Occipital lobe (tissue), 2 donors: ENCODE measurements around the gene TRAFD1. TPM values are rescaled to one million over a fixed set of nuclear protein-coding genes. Genes with fewer than 3 reads are reported as not detected.

Experiments
- DNase-seq: peaks from one replicate; lab custom pipeline; 2025; lab: John Stamatoyannopoulos, UW
- total RNA-seq: library from RNA; depleted of rRNA; stranded (reverse); fragments of >200 nt; gene quantifications from one replicate; pipeline ENCODE4 v1.2.3, GENCODE V29; 2014

Gene TRAFD1
- total RNA-seq, 1 donor from 2014 or later = 46.5 TPM

GRCh38 chr12:112115259-112116045 lies 9.9 kb upstream of the TRAFD1 start:
- no peak for DNase-seq

DNA sequence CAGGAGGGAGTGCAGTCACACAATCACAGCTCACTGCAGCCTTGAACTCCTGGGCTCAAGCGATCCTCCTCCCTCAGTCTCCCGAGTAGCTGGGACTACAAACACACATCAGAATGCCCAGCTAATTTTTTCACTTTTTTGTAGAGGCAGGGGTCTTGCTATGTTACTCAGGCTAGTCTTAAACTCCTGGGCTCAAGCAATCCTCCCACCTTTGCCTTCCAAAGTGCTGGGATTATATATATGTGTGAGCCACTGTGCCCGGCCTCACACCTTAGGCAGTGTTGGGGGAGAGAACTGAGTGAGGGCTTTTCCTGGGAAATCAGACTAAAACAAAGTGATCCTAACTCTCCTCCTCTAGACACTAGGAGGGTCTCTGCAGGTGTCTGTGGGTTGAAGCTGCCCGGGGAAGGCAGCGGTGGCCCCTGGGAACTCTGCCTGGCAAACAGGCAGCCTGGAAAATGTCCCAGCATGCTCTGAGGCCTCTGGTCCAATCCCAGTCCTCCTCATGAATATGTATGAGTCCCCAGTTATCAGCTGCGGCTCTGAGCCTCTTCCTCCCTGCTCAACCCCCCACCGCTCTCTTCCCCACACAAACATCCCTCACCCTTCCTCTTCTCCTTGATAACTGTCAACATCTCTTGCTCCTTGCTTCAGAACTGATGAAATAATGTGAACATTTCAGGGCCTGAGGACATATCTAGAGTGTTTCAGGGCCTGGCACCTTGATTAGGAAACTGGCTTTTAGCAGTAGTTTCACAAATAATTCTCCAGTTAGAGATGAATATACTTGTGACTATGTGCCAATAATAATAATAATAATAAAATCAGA lies 8.9 kb upstream of the TRAFD1 start:
- DNase-seq = peak; percentile 54

GRCh38 chr12:112117685-112118084 lies 7.7 kb upstream of the TRAFD1 start:
- no peak for DNase-seq

DNA sequence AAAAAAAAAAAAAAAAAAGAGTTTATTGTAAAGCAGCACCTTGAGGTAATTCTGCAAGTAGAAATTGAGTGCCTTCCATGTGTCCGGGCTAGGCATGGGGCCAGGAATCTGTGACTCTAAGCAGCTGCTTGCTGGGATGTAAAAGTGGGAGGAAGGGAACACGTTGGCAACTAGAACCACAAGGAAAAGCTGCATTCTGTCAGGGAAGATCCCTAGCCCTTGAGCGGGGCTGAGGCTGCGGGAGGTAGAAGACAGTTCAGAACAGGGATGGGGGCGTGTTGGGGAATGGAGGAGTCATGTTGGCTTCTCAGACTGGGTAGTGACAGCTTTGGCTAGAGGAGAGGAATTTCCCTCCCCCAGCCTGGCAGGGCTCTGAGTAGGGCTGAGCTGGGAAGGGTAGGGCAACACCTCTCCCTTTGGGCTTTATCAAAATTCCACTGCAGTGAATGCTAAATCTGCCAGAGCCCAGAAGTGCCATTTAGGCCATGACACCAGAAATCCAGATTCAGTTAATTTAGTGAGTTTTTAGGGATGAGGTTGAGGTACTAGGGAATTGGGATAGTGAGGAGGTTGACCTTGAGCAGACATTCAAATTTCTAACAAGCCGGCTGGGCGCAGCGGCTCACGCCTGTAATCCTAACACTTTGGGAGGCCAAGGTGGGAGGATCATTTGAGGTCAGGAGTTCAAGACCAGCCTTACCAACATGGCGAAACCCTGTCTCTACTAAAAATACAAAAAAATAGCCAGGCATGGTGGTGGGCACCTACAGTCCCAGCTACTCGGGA lies 3.4 kb upstream of the TRAFD1 start:
- DNase-seq = peak; percentile 55

GRCh38 chr12:112122823-112123690 lies 2.3 kb upstream of the TRAFD1 start:
- DNase-seq = no peak

- DNase-seq = no peak
These were observed 476 bp upstream of the TRAFD1 start for GRCh38 chr12:112124918-112125249.

- no peak for DNase-seq
These were observed 659 bp downstream of the TRAFD1 start for GRCh38 chr12:112126000-112126438.

DNA sequence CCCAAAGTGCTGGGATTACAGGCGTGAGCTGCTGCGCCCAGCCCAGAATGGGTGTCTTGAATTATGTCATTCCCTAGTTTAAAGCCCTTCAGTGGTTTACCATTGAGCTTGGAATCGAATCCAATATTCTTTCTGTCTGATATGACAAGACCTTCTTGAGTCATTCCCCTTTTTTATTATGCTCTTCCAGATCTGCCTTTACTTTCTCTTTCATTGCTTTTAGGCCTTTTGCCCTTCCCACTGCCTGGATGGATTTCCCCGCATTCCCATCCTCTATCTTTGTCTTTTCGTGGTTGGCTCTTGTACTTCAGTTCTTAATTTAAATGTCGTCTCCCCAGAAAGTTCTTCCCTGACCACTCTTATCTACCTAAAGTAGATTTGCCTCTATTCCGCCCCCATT lies 1.6 kb downstream of the TRAFD1 start:
- DNase-seq = no peak

DNA sequence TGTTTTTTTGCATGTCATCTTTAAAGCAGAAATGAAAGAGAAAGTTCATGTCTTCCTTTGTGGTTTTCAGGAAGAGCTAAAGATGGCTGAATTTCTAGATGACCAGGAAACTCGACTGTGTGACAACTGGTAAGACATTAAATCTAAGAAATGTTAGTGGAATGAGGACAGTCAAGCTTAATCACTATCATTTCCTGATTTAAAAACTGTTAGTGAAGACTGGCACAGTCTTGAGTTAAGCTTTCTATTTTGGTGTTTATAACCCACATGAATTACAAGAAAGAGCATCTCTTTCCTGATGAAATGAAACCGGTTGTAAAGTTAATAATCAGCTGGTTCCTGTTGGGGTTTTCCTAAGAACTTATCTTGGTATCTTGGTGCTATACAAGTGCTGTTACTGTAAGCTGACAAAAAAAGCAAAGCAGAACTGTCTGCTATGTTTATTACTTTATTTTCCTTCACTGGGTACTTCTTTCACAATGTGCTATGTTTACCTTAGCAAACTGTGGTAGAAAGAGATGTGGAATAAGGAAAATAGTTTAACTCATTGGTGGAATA lies 5.2 kb downstream of the TRAFD1 start:
- no peak for DNase-seq

GRCh38 chr12:112131686-112132085 lies 6.3 kb downstream of the TRAFD1 start:
- DNase-seq = no peak

DNA sequence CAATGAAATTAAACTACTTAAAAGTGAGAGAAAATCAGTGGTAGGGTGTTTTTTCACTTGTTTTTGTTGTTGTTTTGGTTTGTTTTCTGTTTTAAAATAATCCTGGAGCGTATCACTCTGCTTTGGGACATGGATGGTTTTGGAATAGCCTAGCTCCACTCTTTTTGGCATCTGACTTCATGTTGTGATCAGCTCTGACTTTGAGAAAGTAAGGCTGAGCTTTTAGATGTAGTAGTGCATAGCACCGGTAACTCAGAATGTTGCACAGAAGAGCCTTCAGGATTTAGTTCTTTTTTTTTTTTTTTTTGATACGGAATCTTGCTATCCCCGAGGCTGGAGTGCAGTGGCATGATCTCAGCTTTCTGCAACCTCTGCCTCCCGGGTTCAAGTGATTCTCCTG lies 8.1 kb downstream of the TRAFD1 start:
- DNase-seq = no peak

- no peak for DNase-seq
These were observed 9.4 kb downstream of the TRAFD1 start for GRCh38 chr12:112134731-112135130.

DNA sequence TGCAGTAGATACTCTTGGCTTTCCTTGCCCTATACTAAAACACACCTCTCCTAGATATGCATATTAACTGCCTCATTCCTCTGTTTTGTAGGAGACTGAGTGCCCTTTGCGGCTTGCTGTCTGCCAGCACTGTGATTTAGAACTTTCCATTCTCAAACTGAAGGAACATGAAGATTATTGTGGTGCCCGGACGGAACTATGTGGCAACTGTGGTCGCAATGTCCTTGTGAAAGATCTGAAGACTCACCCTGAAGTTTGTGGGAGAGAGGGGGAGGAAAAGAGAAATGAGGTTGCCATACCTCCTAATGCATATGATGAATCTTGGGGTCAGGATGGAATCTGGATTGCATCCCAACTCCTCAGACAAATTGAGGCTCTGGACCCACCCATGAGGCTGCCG lies 15.4 kb downstream of the TRAFD1 start:
- no peak for DNase-seq

DNA sequence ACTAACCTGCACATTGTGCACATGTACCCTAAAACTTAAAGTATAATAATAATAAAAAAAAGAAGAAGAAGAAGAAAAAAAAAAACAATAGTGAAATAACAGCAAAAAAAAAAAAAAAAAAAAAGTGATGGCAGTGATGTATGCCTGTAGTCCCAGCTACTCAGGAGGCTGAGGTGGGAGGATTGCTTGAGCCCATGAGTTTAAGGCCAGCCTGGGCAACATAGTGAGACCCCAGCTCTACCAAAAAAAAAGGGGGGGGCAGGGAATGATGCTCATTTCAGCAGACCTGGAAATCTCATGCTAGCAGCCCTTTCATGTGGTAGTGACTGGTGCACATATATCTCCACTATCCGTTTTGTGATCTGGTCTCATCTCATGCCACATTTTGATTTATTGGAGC lies 20.8 kb downstream of the TRAFD1 start:
- no peak for DNase-seq

DNA sequence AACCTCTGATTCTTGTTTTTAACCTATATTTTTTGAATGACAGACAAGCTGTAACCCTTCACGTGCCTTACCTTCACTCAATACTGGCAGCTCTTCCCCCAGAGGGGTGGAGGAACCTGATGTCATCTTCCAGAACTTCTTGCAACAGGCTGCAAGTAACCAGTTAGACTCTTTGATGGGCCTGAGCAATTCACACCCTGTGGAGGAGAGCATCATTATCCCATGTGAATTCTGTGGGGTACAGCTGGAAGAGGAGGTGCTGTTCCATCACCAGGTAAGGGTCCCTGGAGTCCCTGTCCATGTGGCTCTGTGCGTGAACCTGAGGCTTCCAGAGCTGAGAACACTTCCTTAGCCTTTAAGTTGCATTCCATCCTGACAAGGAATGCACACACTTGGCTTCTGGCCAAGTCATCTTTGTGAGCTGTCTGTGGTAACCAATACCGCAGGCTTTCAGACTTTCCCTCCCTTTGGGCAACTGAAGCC lies 22.7 kb downstream of the TRAFD1 start:
- DNase-seq = no peak

GRCh38 chr12:112149596-112149995 lies 24.2 kb downstream of the TRAFD1 start:
- no peak for DNase-seq

GRCh38 chr12:112151766-112152541 lies 26.6 kb downstream of the TRAFD1 start:
- DNase-seq = no peak

GRCh38 chr12:112153181-112153892 lies 28.0 kb downstream of the TRAFD1 start:
- DNase-seq = no peak

DNA sequence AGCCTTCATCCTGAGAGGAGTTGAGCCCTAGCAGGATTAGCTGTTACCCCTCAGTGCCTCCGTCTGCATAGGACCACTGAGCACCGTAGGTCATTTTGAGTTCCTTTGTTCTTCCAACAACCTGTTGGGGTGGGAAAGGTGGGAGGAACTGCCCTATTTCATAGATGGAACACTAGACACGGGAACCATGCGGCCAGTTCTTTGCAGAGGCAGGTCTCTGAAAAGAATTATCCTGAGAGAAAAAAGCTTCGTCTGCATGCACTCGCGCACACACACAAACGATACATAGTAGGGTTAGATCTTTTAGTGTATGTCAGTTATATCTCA lies 28.5 kb downstream of the TRAFD1 start:
- no peak for DNase-seq
